GM12878 (cell line): Measurements from ENCODE around the gene B3GNT7.

ENCODE experiments used
- ETV6 ChIP-seq, 2 experiments: fragments of 450-650 bp in 1 of 2; IDR thresholded peaks in 1 of 2; conservative IDR thresholded peaks in 1 of 2; 2 replicates each; pipeline ENCODE4 v1.6.1; 2014; ENCODE audit warnings: antibody characterized with exemption in 1 of 2, borderline replicate concordance in 1 of 2, low read depth in 1 of 2, mild to moderate bottlenecking in 1 of 2, moderate library complexity in 1 of 2
- SIN3A ChIP-seq: IDR thresholded peaks from 2 replicates; pipeline ENCODE4 v1.6.1; 2012; ENCODE audit warnings: low read depth, low read length, improper control_type of control experiment
- SMC3 ChIP-seq: IDR thresholded peaks from 2 replicates; pipeline ENCODE4 v1.6.1; 2011; ENCODE audit warnings: low read length, improper control_type of control experiment, borderline replicate concordance
- TF ChIP-seq, protein P1 (sequence below): fragments of 150-350 bp; IDR thresholded peaks from 2 replicates; pipeline ENCODE4 v1.6.1; 2014; ENCODE audit warnings: mild to moderate bottlenecking, low read depth, low read length

DNA sequence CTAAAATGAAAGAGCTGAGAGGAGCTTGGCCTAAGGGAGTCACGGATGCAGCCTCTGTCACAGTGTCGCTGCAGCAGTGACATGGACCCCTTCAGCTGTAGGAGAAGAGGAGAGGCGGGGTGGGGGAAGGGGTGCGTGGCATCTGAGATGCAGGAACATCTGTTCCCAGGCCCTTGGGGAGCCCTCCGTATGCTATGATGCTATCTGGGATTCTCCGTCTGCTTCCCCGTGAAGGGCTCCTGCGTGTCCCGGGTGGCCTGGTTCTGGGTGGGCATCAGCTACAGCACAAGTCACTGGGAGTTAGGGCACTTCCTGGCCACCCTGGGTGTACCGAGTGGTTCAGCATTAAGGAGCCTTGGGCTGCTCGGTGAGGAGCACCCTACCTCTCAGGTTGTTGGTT is 35.6 kb upstream of the B3GNT7 start:
- TF ChIP-seq, protein P1, sequence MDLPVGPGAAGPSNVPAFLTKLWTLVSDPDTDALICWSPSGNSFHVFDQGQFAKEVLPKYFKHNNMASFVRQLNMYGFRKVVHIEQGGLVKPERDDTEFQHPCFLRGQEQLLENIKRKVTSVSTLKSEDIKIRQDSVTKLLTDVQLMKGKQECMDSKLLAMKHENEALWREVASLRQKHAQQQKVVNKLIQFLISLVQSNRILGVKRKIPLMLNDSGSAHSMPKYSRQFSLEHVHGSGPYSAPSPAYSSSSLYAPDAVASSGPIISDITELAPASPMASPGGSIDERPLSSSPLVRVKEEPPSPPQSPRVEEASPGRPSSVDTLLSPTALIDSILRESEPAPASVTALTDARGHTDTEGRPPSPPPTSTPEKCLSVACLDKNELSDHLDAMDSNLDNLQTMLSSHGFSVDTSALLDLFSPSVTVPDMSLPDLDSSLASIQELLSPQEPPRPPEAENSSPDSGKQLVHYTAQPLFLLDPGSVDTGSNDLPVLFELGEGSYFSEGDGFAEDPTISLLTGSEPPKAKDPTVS = no peak
- TF ChIP-seq SIN3A (no peak), SMC3 (no peak), ETV6 (conservative IDR thresholded peaks at IDR 0.05 in 1 of 2, IDR thresholded peaks at IDR 0.05 in 1 of 2; ENCODE audit: borderline replicate concordance in 1 of 2, low read depth in 1 of 2) (no peak)
